ENCODE results near the gene XRCC1.

DNA sequence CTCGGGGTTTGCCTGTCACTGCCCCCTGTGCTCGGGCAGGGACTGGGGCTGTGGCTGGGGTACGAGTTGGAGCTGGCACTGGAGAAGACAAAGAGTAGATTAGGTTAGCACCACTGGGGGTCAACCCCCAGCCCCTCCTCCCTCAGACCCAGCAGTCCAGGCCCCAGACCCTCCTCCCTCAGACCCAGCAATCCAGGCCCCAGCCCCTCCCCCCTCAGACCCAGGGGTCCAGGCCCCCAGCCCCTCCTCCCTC is 23.2 kb downstream of the XRCC1 start:
- TF ChIP-seq, protein P1, sequence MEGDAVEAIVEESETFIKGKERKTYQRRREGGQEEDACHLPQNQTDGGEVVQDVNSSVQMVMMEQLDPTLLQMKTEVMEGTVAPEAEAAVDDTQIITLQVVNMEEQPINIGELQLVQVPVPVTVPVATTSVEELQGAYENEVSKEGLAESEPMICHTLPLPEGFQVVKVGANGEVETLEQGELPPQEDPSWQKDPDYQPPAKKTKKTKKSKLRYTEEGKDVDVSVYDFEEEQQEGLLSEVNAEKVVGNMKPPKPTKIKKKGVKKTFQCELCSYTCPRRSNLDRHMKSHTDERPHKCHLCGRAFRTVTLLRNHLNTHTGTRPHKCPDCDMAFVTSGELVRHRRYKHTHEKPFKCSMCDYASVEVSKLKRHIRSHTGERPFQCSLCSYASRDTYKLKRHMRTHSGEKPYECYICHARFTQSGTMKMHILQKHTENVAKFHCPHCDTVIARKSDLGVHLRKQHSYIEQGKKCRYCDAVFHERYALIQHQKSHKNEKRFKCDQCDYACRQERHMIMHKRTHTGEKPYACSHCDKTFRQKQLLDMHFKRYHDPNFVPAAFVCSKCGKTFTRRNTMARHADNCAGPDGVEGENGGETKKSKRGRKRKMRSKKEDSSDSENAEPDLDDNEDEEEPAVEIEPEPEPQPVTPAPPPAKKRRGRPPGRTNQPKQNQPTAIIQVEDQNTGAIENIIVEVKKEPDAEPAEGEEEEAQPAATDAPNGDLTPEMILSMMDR (IDR thresholded peaks at IDR 0.05) = no peak
- no peak for TF ChIP-seq POLR2A (IDR thresholded peaks at IDR 0.05)
